Measurements from ENCODE around the gene TNFRSF6B.

Gene TNFRSF6B

GRCh38 chr20:63686492-63687321 is 9.7 kb upstream of the TNFRSF6B start:
- TF ChIP-seq ZNF274 (IDR thresholded peaks at IDR 0.05; ENCODE audit: low read depth, low read length), result no peak
- H3K4me3 ChIP-seq (ENCODE audit: low read length), result no peak overlapping the region

- no peak for TF ChIP-seq ZNF274 (IDR thresholded peaks at IDR 0.05; ENCODE audit: low read depth, low read length)
Observed at GRCh38 chr20:63687419-63688178, 8.9 kb upstream of the TNFRSF6B start.

GRCh38 chr20:63688228-63689045 is 8.0 kb upstream of the TNFRSF6B start:
- no peak for TF ChIP-seq ZNF274 (IDR thresholded peaks at IDR 0.05; ENCODE audit: low read depth, low read length)
- H3K4me3 ChIP-seq (ENCODE audit: low read length), result no peak overlapping the region

More at GRCh38 chr20:63687419-63688178, 8.9 kb upstream of the TNFRSF6B start:
- no peak overlapping the region for H3K4me3 ChIP-seq (ENCODE audit: low read length)

- no peak for TF ChIP-seq ZNF274 (IDR thresholded peaks at IDR 0.05; ENCODE audit: low read depth, low read length)
- no peak overlapping the region for H3K4me3 ChIP-seq (ENCODE audit: low read length)
Observed at GRCh38 chr20:63689046-63690002, 7.1 kb upstream of the TNFRSF6B start.

GRCh38 chr20:63690003-63690897 is 6.2 kb upstream of the TNFRSF6B start:
- H3K4me3 ChIP-seq (ENCODE audit: low read length), result no peak overlapping the region

GRCh38 chr20:63690898-63691710 is 5.3 kb upstream of the TNFRSF6B start:
- TF ChIP-seq ZNF274 (IDR thresholded peaks at IDR 0.05; ENCODE audit: low read depth, low read length), result no peak
- no peak overlapping the region for H3K4me3 ChIP-seq (ENCODE audit: low read length)

More at GRCh38 chr20:63690003-63690897, 6.2 kb upstream of the TNFRSF6B start:
- no peak for TF ChIP-seq ZNF274 (IDR thresholded peaks at IDR 0.05; ENCODE audit: low read depth, low read length)

- no peak for TF ChIP-seq ZNF274 (IDR thresholded peaks at IDR 0.05; ENCODE audit: low read depth, low read length)
- H3K4me3 ChIP-seq (ENCODE audit: low read length), result no peak overlapping the region
Observed at GRCh38 chr20:63691711-63692435, 4.6 kb upstream of the TNFRSF6B start.

GRCh38 chr20:63692436-63693082 is 3.9 kb upstream of the TNFRSF6B start:
- TF ChIP-seq ZNF274 (IDR thresholded peaks at IDR 0.05; ENCODE audit: low read depth, low read length), result no peak
- H3K4me3 ChIP-seq (ENCODE audit: low read length), result no peak overlapping the region

- no peak for TF ChIP-seq ZNF274 (IDR thresholded peaks at IDR 0.05; ENCODE audit: low read depth, low read length)
- H3K4me3 ChIP-seq (ENCODE audit: low read length), result no peak overlapping the region
Observed at GRCh38 chr20:63693083-63693732, 3.2 kb upstream of the TNFRSF6B start.

Measured in GM08714 (cell line).